Testis (tissue), 3 donors: ENCODE measurements around the gene GARIN5B. TPM values are rescaled to one million over a fixed set of nuclear protein-coding genes. Genes with fewer than 3 reads are reported as not detected.

Experiments used
- DNase-seq: peaks from one replicate; pipeline ENCODE4 v3.0.0-alpha.2; 2019
- H3K27ac ChIP-seq, 2 donors: fragments of 200-600 bp; sonication (generic); one replicate each; pipeline ENCODE4 v1.5.1; 2019
- H3K27me3 ChIP-seq: fragments of 200-600 bp; sonication (generic); one replicate; pipeline ENCODE4 v1.5.1; 2019
- H3K36me3 ChIP-seq: fragments of 200-600 bp; sonication (generic); one replicate; pipeline ENCODE4 v1.5.1; 2017; ENCODE audit warnings: low read depth; ENCODE audit errors: missing control alignments
- H3K4me1 ChIP-seq: fragments of 200-600 bp; sonication (generic); one replicate; pipeline ENCODE4 v1.5.1; 2019
- H3K4me3 ChIP-seq, 2 donors: fragments of 200-600 bp; sonication (generic); one replicate each; pipeline ENCODE4 v1.5.1; 2017 to 2019
- H3K9me3 ChIP-seq: fragments of 200-600 bp; sonication (generic); one replicate; pipeline ENCODE4 v1.5.1; 2017
- CTCF ChIP-seq, 3 experiments: fragments of 450-650 bp in 2 of 3; fragments of 200-600 bp in 1 of 3; sonication (generic) in 1 of 3; IDR thresholded peaks; one replicate each; pipeline ENCODE4 v1.5.1; 2016 to 2019; ENCODE audit warnings: antibody characterized with exemption in 3 of 3, mild to moderate bottlenecking in 2 of 3, moderate library complexity in 1 of 3
- POLR2A ChIP-seq: fragments of 450-650 bp; IDR thresholded peaks from one replicate; pipeline ENCODE4 v1.6.1; 2017; ENCODE audit warnings: antibody characterized with exemption, mild to moderate bottlenecking, moderate library complexity
- WGBS, 2 donors: methylation state at CpG; one replicate each; pipeline ENCODE4 v1.1.5; 2018; 5-methylcytosine and 5-hydroxymethylcytosine counted together
- intact Hi-C: fragments of 100-400 bp; cut with DNase I; formaldehyde crosslinking; loops from one replicate; pipeline ENCODE4 v1.15.1; 2023; ENCODE audit warnings: low total_unique reads
- polyA plus RNA-seq: library from polyadenylated mRNA; stranded (reverse); fragments of 350-450 nt; fragmentation: Illumina TruSeq; extraction: RNeasy Lipid Tissue Mini Kit (QIAGEN cat#74804); gene quantifications from one replicate; pipeline ENCODE4 v1.2.3, GENCODE V29; 2014; ENCODE audit warnings: low read depth, low replicate concordance; ENCODE audit not compliant: insufficient read depth
- total RNA-seq, 2 donors: library from RNA; depleted of rRNA; stranded (reverse); fragments of >200 nt; gene quantifications; one replicate each; pipeline ENCODE4 v1.2.3, GENCODE V29; 2016

Gene GARIN5B
- total and polyA plus RNA-seq, 3 donors from 2014 or later: 11.3 to 49.6 (median 28.2) TPM

DNA sequence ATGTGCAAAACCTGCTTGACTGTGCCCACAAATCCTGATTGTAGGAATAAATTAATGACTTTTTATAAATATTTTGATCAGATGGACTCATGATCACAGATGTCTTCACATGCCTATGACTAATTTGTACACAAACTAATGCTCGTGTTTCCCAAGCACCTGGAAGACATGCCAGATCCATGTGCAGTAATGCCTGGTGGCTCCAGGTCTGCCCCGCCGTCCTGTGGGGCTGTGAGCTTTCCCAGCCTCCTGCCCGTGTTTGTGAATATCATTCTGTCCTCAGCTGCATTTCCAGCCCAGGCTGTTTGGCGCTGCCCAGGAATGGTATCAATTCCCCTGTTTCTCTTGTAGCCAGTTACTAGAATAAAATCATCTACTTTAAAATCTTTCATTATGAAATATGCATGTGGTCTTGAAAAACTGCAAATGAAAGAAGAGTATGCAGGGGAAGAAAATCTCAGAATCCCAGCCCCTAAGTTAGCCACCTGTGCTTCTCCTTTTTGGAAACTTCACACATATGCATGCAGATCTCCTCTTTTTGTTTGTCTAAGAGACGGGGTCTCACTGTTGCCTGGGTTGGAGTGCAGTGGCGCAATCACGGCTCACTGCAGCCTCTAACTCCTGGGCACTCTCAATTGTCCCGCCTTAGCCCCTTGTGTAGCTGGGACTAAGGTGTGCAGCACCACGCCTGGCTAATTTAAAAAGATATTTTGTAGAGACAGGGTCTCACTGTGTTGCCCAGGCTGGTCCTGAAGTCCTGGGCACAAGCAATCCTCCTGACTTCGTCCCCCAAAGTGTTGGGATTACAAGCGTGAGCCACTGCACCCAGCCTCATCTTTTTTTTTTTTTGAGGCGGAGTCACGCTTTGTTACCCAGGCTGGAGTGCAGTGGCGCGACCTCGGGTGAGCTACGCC lies 28.9 kb upstream of the GARIN5B start:
- no peak for TF ChIP-seq POLR2A
- WGBS, 2 donors: 83 to 86% methylated on average over 18 of the region's 18 CpGs
- no peaks in the 10 kb centered on the region for H3K27me3 ChIP-seq
- no peaks in the 10 kb centered on the region for H3K9me3 ChIP-seq
- peaks cover 22% of the 10 kb centered on the region for H3K4me1 ChIP-seq
- DNase-seq: no peak
- H3K27ac ChIP-seq: no peak overlapping the region
- H3K4me3 ChIP-seq: no peak overlapping the region
- H3K36me3 ChIP-seq: no peaks in the 10 kb centered on the region
- intact Hi-C loops: no loop called here

DNA sequence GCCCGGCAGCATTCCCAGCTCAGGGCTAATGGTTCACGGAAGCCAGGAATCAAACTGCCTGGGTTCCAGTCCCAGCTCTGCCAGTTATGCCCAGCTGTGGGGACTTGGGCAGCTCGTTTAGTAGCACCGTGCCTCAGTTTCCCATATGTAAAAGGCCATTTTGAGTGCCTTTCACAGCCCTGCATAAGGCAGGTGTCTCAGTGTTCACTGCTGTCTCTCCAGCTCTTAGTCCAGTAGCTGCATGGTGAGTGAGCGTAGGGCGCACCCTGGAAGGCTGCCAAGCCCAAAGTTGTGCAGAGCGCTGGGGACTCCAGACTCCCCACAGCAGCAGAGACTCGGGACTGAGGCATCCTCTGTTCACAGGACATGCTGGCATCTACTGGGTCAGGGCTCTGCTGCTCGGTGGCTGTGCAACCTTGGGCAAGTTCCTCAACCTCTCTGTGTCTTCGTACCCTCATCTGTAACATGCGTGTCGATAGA lies 28.2 kb upstream of the GARIN5B start:
- no peaks in the 10 kb centered on the region for H3K9me3 ChIP-seq
- TF ChIP-seq POLR2A (no peak), CTCF (IDR thresholded peaks at IDR 0.05) (no peak)
- H3K4me1 ChIP-seq: peaks cover 25% of the 10 kb centered on the region
- H3K4me3 ChIP-seq: no peak overlapping the region
- no peak overlapping the region for H3K27ac ChIP-seq
- H3K36me3 ChIP-seq: no peaks in the 10 kb centered on the region
- intact Hi-C loops: no loop called here
- no peaks in the 10 kb centered on the region for H3K27me3 ChIP-seq
- no peak for DNase-seq
- WGBS, 2 donors: 78 to 85% methylated on average over 6 to 12 of the region's 12 CpGs

DNA sequence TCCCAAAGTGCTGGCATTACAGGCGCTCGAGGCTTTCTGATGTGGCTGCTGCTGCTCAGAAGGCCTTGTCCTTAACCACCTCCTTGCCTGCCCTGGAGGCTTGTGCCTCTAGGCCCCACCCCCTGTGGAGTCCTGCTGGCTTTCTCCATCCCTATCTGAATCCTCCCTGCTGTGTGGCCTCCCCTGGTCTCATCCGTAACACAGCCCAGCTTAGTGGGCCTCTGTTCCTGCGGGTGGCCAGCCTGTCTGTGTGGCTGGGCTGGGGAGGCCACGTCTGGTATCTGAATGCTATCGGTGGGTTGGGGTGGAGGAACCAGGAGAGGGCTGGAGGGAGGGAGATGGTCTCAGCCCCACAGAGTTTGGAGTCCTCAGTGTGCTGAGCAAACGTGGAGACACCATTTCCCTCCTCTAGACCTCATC lies 27.4 kb upstream of the GARIN5B start:
- TF ChIP-seq POLR2A (no peak), CTCF (IDR thresholded peaks at IDR 0.05) (no peak)
- DNase-seq: no peak

GRCh38 chr19:55389386-55390317 lies 26.6 kb upstream of the GARIN5B start:
- no peaks in the 10 kb centered on the region for H3K36me3 ChIP-seq
- intact Hi-C loops: no loop called here
- no peaks in the 10 kb centered on the region for H3K9me3 ChIP-seq
- 81 to 86% methylated on average over 15 to 21 of the region's 21 CpGs for WGBS, 2 donors
- peaks cover 30% of the 10 kb centered on the region for H3K4me1 ChIP-seq
- no peak overlapping the region for H3K27ac ChIP-seq
- TF ChIP-seq CTCF (IDR thresholded peaks at IDR 0.05) (no peak), POLR2A (no peak)
- H3K4me3 ChIP-seq: no peak overlapping the region
- DNase-seq: no peak
- no peaks in the 10 kb centered on the region for H3K27me3 ChIP-seq

More for the DNA sequence above, 27.4 kb upstream of the GARIN5B start:
- Histone ChIP-seq H3K36me3 (no peaks in the 10 kb centered on the region), H3K4me3 (no peak overlapping the region), H3K9me3 (no peaks in the 10 kb centered on the region), H3K4me1 (peaks cover 25% of the 10 kb centered on the region), H3K27ac (no peak overlapping the region), H3K27me3 (no peaks in the 10 kb centered on the region)
- 65 to 70% methylated on average over 7 of the region's 7 CpGs for WGBS, 2 donors
- intact Hi-C loops: no loop called here
